Fibroblast of lung (primary cell): ENCODE results near the gene PRSS12. TPM values are rescaled to one million over a fixed set of nuclear protein-coding genes. Genes with fewer than 3 reads are reported as not detected.

Experiments used
- DNase-seq, 2 donors: peaks; one replicate each; pipeline versions ENCODE4 v3.0.0 to v3.0.0-alpha.2; 2010; ENCODE audit warnings: low read depth in 2 of 2
- H2AFZ ChIP-seq: 2 replicates; pipeline ENCODE4 v1.5.1; 2012; ENCODE audit warnings: low read length, control low read depth, inconsistent platforms
- H3K27ac ChIP-seq: 2 replicates; pipeline ENCODE4 v1.5.1; 2011; ENCODE audit warnings: low read length, control low read depth; ENCODE audit not compliant: insufficient read depth
- H3K27me3 ChIP-seq: 2 replicates; pipeline ENCODE4 v1.5.1; 2011; ENCODE audit warnings: mild to moderate bottlenecking, low read length; ENCODE audit not compliant: control insufficient read depth, insufficient read depth
- H3K36me3 ChIP-seq: 2 replicates; pipeline ENCODE4 v1.5.1; 2011; ENCODE audit warnings: low read length; ENCODE audit not compliant: control insufficient read depth, insufficient read depth
- H3K4me1 ChIP-seq: 2 replicates; pipeline ENCODE4 v1.5.1; 2011; ENCODE audit warnings: low read length; ENCODE audit not compliant: control insufficient read depth, insufficient read depth; ENCODE audit errors: extremely low read depth
- H3K4me2 ChIP-seq: 2 replicates; pipeline ENCODE4 v1.5.1; 2011; ENCODE audit warnings: low read length, control low read depth; ENCODE audit not compliant: insufficient read depth; ENCODE audit errors: extremely low read depth
- H3K4me3 ChIP-seq, 4 experiments: fragments of 200-600 bp in 1 of 4; sonication (generic) in 1 of 4; replicated peaks in 1 of 4; 2 replicates each; pipeline ENCODE4 v1.5.1; 2011 to 2016; ENCODE audit warnings: low read length in 4 of 4, low read depth in 3 of 4, mild to moderate bottlenecking in 3 of 4, control low read depth in 2 of 4, inconsistent platforms in 1 of 4, mixed read lengths in 1 of 4; ENCODE audit not compliant: insufficient read depth in 1 of 4; ENCODE audit errors: control extremely low read depth in 1 of 4
- H3K79me2 ChIP-seq: 2 replicates; pipeline ENCODE4 v1.5.1; 2012; ENCODE audit warnings: mild to moderate bottlenecking, low read length, inconsistent platforms; ENCODE audit not compliant: control insufficient read depth, insufficient read depth
- H3K9ac ChIP-seq: 2 replicates; pipeline ENCODE4 v1.5.1; 2011; ENCODE audit warnings: mild to moderate bottlenecking, low read length, control low read depth; ENCODE audit not compliant: insufficient read depth
- H3K9me3 ChIP-seq: 2 replicates; pipeline ENCODE4 v1.5.1; 2012; ENCODE audit warnings: low read depth, low read length; ENCODE audit not compliant: control insufficient read depth, insufficient read depth
- H4K20me1 ChIP-seq: 2 replicates; pipeline ENCODE4 v1.5.1; 2011; ENCODE audit warnings: low read length; ENCODE audit not compliant: control insufficient read depth, insufficient read depth; ENCODE audit errors: extremely low read depth
- EZH2 ChIP-seq: IDR thresholded peaks from 2 replicates; pipeline ENCODE4 v1.5.1; 2012; ENCODE audit warnings: low read length, control low read depth, mild to moderate bottlenecking; ENCODE audit errors: missing control alignments
- polyA plus RNA-seq, 2 donors: library from polyadenylated mRNA; depleted of rRNA in 1 of 2; stranded (reverse) in 1 of 2; unstranded in 1 of 2; fragments of >200 nt; gene quantifications; 2 replicates each; pipeline ENCODE4 v1.2.1, GENCODE V29; 2011 to 2012; ENCODE audit warnings: missing spikeins in 1 of 2
- total RNA-seq: library from RNA; depleted of rRNA; stranded (reverse); fragments of >200 nt; gene quantifications from 2 replicates; pipeline ENCODE4 v1.2.1, GENCODE V29; 2014
- TF ChIP-seq, protein P1 (sequence below), 2 donors: IDR thresholded peaks in 1 of 2; conservative IDR thresholded peaks in 1 of 2; 1 replicate in 1 of 2; 2 replicates in 1 of 2; pipeline ENCODE4 v1.5.1; 2011 to 2012; ENCODE audit warnings: low read length in 2 of 2, control low read depth in 1 of 2, inconsistent platforms in 1 of 2, low read depth in 1 of 2, mild to moderate bottlenecking in 1 of 2

Gene PRSS12
- total and polyA plus RNA-seq, 2 donors (not counting 1 experiment from before 2014, with no cell fraction given) = 59.9 to 104 TPM

- peaks cover 23% of the 10 kb centered on the region for H3K79me2 ChIP-seq
- DNase-seq = peak; percentile 90 to 93
- peaks cover 2% of the 10 kb centered on the region for H3K4me1 ChIP-seq
- peaks cover 1% of the 10 kb centered on the region for H3K36me3 ChIP-seq
- peak overlapping the region; percentile 80 to 98 (median 83) for H3K4me3 ChIP-seq
- H3K27ac ChIP-seq = peak overlapping the region; percentile 84
- H2AFZ ChIP-seq = peak overlapping the region; percentile 87
- H4K20me1 ChIP-seq = no peaks in the 10 kb centered on the region
- peak overlapping the region; percentile 70 for H3K9ac ChIP-seq
- H3K9me3 ChIP-seq = no peaks in the 10 kb centered on the region
- H3K27me3 ChIP-seq = no peaks in the 10 kb centered on the region
- TF ChIP-seq, protein P1, sequence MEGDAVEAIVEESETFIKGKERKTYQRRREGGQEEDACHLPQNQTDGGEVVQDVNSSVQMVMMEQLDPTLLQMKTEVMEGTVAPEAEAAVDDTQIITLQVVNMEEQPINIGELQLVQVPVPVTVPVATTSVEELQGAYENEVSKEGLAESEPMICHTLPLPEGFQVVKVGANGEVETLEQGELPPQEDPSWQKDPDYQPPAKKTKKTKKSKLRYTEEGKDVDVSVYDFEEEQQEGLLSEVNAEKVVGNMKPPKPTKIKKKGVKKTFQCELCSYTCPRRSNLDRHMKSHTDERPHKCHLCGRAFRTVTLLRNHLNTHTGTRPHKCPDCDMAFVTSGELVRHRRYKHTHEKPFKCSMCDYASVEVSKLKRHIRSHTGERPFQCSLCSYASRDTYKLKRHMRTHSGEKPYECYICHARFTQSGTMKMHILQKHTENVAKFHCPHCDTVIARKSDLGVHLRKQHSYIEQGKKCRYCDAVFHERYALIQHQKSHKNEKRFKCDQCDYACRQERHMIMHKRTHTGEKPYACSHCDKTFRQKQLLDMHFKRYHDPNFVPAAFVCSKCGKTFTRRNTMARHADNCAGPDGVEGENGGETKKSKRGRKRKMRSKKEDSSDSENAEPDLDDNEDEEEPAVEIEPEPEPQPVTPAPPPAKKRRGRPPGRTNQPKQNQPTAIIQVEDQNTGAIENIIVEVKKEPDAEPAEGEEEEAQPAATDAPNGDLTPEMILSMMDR (conservative IDR thresholded peaks at IDR 0.05 in 1 of 2, IDR thresholded peaks at IDR 0.05 in 1 of 2; ENCODE audit: low read depth in 1 of 2, low read length in 2 of 2) = no peak
- no peak for TF ChIP-seq EZH2
- H3K4me2 ChIP-seq = peak overlapping the region; percentile 65
These were observed 74.1 kb downstream of the PRSS12 start for GRCh38 chr4:118278473-118279274.

GRCh38 chr4:118277243-118277642, 75.6 kb downstream of the PRSS12 start:
- no peak for DNase-seq
- H3K4me3 ChIP-seq = no peak overlapping the region

DNA sequence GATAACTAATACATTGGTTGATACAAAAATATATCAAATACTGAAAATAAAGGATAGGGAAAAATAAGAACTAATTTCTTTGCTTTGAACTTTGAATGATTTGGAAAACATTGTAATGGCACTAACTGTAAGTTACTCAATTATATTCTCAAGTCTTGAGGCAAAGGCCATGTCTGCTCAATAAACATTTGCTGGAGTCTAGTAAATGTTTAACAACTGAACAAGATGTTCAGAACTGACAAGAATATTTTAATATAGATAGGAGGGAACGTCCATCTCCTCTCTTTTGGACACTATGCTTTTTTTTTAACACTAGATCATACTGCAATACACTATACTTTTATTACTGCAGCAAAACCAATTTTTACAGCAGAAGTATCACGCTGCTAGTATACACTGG, 76.2 kb downstream of the PRSS12 start:
- H3K9me3 ChIP-seq = no peaks in the 10 kb centered on the region

More at GRCh38 chr4:118277243-118277642, 75.6 kb downstream of the PRSS12 start:
- no peak overlapping the region for H3K9ac ChIP-seq
- no peak overlapping the region for H3K4me2 ChIP-seq
- H3K27ac ChIP-seq = no peak overlapping the region
- H3K9me3 ChIP-seq = no peaks in the 10 kb centered on the region
- H3K36me3 ChIP-seq = peaks cover 1% of the 10 kb centered on the region
- H4K20me1 ChIP-seq = no peaks in the 10 kb centered on the region
- peaks cover 23% of the 10 kb centered on the region for H3K79me2 ChIP-seq
- TF ChIP-seq EZH2 = no peak
- TF ChIP-seq, protein P1 (conservative IDR thresholded peaks at IDR 0.05 in 1 of 2, IDR thresholded peaks at IDR 0.05 in 1 of 2; ENCODE audit: low read depth in 1 of 2, low read length in 2 of 2) = no peak
- H3K27me3 ChIP-seq = no peaks in the 10 kb centered on the region
- no peaks in the 10 kb centered on the region for H3K4me1 ChIP-seq
- no peak overlapping the region for H2AFZ ChIP-seq

More for the DNA sequence above, 76.2 kb downstream of the PRSS12 start:
- H3K36me3 ChIP-seq = peaks cover 1% of the 10 kb centered on the region
- no peaks in the 10 kb centered on the region for H3K4me1 ChIP-seq
- no peaks in the 10 kb centered on the region for H3K27me3 ChIP-seq
- peaks cover 23% of the 10 kb centered on the region for H3K79me2 ChIP-seq
- H3K9ac ChIP-seq = no peak overlapping the region
- no peak overlapping the region for H2AFZ ChIP-seq
- no peak overlapping the region for H3K4me2 ChIP-seq
- no peak for DNase-seq
- H3K27ac ChIP-seq = no peak overlapping the region
- no peak for TF ChIP-seq EZH2
- TF ChIP-seq, protein P1 (conservative IDR thresholded peaks at IDR 0.05 in 1 of 2, IDR thresholded peaks at IDR 0.05 in 1 of 2; ENCODE audit: low read depth in 1 of 2, low read length in 2 of 2) = no peak
- H4K20me1 ChIP-seq = no peaks in the 10 kb centered on the region
- H3K4me3 ChIP-seq = no peak overlapping the region
